HepG2 (cell line): ENCODE results near the gene NCS1. TPM values are rescaled to one million over a fixed set of nuclear protein-coding genes. Genes with fewer than 3 reads are reported as not detected.

Experiments used
- CENPX ChIP-seq: sonication (generic); formaldehyde crosslinking; IDR thresholded peaks from 2 replicates; pipeline ENCODE4 v1.9.0; 2021; ENCODE audit warnings: mild to moderate bottlenecking, missing genetic modification reagents, moderate library complexity
- CREM ChIP-seq, 2 experiments: sonication (generic) in 1 of 2; formaldehyde crosslinking in 1 of 2; IDR thresholded peaks; 2 replicates each; pipeline versions ENCODE4 v1.4.0 to v1.6.1; 2016 to 2020; ENCODE audit warnings: antibody characterized with exemption in 1 of 2, mild to moderate bottlenecking in 1 of 2, missing genetic modification reagents in 1 of 2
- DPF2 ChIP-seq: sonication (generic); formaldehyde crosslinking; IDR thresholded peaks from 2 replicates; pipeline ENCODE4 v1.4.0; 2020; ENCODE audit warnings: mild to moderate bottlenecking, low read depth, missing genetic modification reagents, borderline replicate concordance
- FIP1L1 ChIP-seq: fragments of 200-400 bp; formaldehyde crosslinking; IDR thresholded peaks from 2 replicates; pipeline ENCODE4 v1.6.1; 2018; ENCODE audit warnings: low read depth, mild to moderate bottlenecking, low read length, moderate library complexity, borderline replicate concordance; ENCODE audit not compliant: insufficient read depth
- FOSL1 ChIP-seq: sonication (generic); formaldehyde crosslinking; IDR thresholded peaks from 2 replicates; pipeline ENCODE4 v1.9.0; 2021; ENCODE audit warnings: missing genetic modification reagents, borderline replicate concordance
- FOXK1 ChIP-seq: sonication (generic); formaldehyde crosslinking; IDR thresholded peaks from 2 replicates; pipeline ENCODE4 v1.4.0; 2020; ENCODE audit warnings: low read depth, missing genetic modification reagents, borderline replicate concordance
- KDM2A ChIP-seq: sonication (generic); formaldehyde crosslinking; IDR thresholded peaks from 2 replicates; pipeline ENCODE4 v1.4.0; 2020; ENCODE audit warnings: low read depth, missing genetic modification reagents, borderline replicate concordance
- KLF16 ChIP-seq, 2 experiments: sonication (generic) in 1 of 2; formaldehyde crosslinking in 1 of 2; IDR thresholded peaks; 2 replicates each; pipeline versions ENCODE4 v1.6.1 to v1.8.0; 2016 to 2023; ENCODE audit warnings: missing genetic modification reagents in 2 of 2, missing compliant biosample characterization in 1 of 2
- MEF2D ChIP-seq: sonication (generic); formaldehyde crosslinking; IDR thresholded peaks from 2 replicates; pipeline ENCODE4 v1.5.1; 2020; ENCODE audit warnings: mild to moderate bottlenecking, missing genetic modification reagents
- MTF1 ChIP-seq: sonication (generic); formaldehyde crosslinking; IDR thresholded peaks from 2 replicates; pipeline ENCODE4 v1.5.0; 2020; ENCODE audit warnings: missing genetic modification reagents
- NFATC3 ChIP-seq: sonication (generic); formaldehyde crosslinking; IDR thresholded peaks from 2 replicates; pipeline ENCODE4 v1.5.1; 2020; ENCODE audit warnings: mild to moderate bottlenecking, missing genetic modification reagents
- RARG ChIP-seq: sonication (generic); formaldehyde crosslinking; IDR thresholded peaks from 2 replicates; pipeline ENCODE4 v1.4.0; 2020; ENCODE audit warnings: low read depth, mild to moderate bottlenecking, missing genetic modification reagents
- SMAD3 ChIP-seq: sonication (generic); formaldehyde crosslinking; IDR thresholded peaks from 2 replicates; pipeline ENCODE4 v1.4.0; 2020; ENCODE audit warnings: missing genetic modification reagents
- ZNF30 ChIP-seq: sonication (generic); formaldehyde crosslinking; IDR thresholded peaks from 2 replicates; pipeline ENCODE4 v1.5.0; 2020; ENCODE audit warnings: mild to moderate bottlenecking, missing genetic modification reagents
- ZNF530 ChIP-seq: sonication (generic); formaldehyde crosslinking; IDR thresholded peaks from 2 replicates; pipeline ENCODE4 v1.5.0; 2020; ENCODE audit warnings: low read depth, mild to moderate bottlenecking, missing genetic modification reagents
- polyA plus RNA-seq, 8 experiments: library from polyadenylated mRNA; depleted of rRNA in 3 of 8; stranded (reverse) in 7 of 8; unstranded in 1 of 8; fragments of >200 nt; fragmentation: Illumina TruSeq in 4 of 8; extraction: Trizol in 4 of 8; gene quantifications; 2 replicates each; pipeline versions ENCODE4 v1.2.1 to v1.2.3, GENCODE V29; 2011 to 2016; ENCODE audit warnings: low read depth in 4 of 8, missing spikeins in 1 of 8, mixed read lengths in 1 of 8; ENCODE audit not compliant: insufficient read depth in 1 of 8
- total RNA-seq, 5 experiments: library from RNA; depleted of rRNA; stranded (reverse); fragments of >200 nt; fragmentation: Illumina TruSeq; extraction: Trizol; gene quantifications; 2 replicates each; pipeline ENCODE4 v1.2.3, GENCODE V29; 2016; ENCODE audit warnings: low read depth in 1 of 5
- TF ChIP-seq, protein P1 (sequence below): fragments of 450-650 bp; IDR thresholded peaks from 2 replicates; pipeline ENCODE4 v1.6.1; 2017
- TF ChIP-seq, protein P2 (sequence below): sonication (generic); formaldehyde crosslinking; IDR thresholded peaks from 2 replicates; pipeline ENCODE4; 2020; ENCODE audit warnings: missing genetic modification reagents, mild to moderate bottlenecking, borderline replicate concordance
- TF ChIP-seq, protein P3 (sequence below): IDR thresholded peaks from 2 replicates; pipeline ENCODE4 v1.6.1; 2016; ENCODE audit warnings: low read depth, control low read depth
- TF ChIP-seq, protein P4 (sequence below): sonication (generic); formaldehyde crosslinking; IDR thresholded peaks from 2 replicates; pipeline ENCODE4 v1.9.0; 2021; ENCODE audit warnings: missing genetic modification reagents, mild to moderate bottlenecking, borderline replicate concordance
- TF ChIP-seq, protein P5 (sequence below): sonication (generic); formaldehyde crosslinking; conservative IDR thresholded peaks from 2 replicates; pipeline ENCODE4 v1.8.0; 2022; ENCODE audit warnings: low read depth, missing genetic modification reagents

NCS1 gene
- total and polyA plus RNA-seq, 2 of the 13 experiments (the other 11 are each of a cell fraction or from before 2014, with no cell fraction given): 4.7 to 6.1 TPM

DNA sequence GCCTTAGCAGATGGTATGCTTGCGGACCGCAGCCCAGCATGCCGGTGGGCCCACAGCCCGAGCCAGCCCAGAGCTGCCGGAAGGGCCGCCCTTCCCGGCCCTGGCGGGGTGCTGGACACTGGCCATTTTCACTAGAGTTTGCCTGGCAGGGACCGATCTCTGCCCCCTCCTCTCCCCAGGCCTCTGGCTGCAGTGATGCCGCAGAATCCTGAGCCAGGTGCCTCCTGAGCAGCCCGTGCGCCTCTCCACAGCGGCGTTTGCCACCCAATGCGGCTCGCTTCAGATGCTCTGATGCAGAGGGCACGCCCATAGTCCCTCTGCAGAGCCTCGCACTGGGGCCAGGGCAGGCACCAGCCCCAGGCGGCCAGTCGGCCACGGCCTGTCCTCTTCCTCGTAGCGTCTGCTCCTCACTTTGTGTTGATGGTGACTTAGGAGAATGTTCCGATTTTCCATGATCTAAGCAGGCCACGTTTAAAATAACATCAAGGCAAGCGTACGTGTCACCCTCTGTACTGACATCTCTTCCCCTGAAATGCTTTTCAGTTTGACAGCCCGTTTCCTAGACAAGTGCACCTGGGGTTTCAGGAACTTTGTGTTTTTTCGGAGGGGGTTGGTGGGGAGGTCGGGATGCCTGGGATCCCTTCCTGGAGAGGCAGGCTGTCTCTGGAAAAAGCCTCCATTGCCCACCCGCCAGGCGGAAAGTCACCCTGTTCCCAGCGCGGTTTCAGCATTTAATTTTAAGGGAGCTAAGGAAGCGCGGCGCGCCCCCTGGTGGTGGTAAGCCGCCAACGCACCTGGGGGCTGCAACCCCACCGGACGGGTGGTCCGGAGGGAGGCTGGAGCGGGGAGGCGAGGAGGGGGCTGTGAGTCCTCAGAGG lies 63.6 kb downstream of the NCS1 start (continued):
- TF ChIP-seq, protein P1, sequence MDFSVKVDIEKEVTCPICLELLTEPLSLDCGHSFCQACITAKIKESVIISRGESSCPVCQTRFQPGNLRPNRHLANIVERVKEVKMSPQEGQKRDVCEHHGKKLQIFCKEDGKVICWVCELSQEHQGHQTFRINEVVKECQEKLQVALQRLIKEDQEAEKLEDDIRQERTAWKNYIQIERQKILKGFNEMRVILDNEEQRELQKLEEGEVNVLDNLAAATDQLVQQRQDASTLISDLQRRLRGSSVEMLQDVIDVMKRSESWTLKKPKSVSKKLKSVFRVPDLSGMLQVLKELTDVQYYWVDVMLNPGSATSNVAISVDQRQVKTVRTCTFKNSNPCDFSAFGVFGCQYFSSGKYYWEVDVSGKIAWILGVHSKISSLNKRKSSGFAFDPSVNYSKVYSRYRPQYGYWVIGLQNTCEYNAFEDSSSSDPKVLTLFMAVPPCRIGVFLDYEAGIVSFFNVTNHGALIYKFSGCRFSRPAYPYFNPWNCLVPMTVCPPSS: no peak
- TF ChIP-seq, protein P2, sequence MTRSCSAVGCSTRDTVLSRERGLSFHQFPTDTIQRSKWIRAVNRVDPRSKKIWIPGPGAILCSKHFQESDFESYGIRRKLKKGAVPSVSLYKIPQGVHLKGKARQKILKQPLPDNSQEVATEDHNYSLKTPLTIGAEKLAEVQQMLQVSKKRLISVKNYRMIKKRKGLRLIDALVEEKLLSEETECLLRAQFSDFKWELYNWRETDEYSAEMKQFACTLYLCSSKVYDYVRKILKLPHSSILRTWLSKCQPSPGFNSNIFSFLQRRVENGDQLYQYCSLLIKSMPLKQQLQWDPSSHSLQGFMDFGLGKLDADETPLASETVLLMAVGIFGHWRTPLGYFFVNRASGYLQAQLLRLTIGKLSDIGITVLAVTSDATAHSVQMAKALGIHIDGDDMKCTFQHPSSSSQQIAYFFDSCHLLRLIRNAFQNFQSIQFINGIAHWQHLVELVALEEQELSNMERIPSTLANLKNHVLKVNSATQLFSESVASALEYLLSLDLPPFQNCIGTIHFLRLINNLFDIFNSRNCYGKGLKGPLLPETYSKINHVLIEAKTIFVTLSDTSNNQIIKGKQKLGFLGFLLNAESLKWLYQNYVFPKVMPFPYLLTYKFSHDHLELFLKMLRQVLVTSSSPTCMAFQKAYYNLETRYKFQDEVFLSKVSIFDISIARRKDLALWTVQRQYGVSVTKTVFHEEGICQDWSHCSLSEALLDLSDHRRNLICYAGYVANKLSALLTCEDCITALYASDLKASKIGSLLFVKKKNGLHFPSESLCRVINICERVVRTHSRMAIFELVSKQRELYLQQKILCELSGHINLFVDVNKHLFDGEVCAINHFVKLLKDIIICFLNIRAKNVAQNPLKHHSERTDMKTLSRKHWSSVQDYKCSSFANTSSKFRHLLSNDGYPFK (CRISPR knock-in tag): 0 out of 2 replicates have a peak, but pooled peaks have one; percentile 19
- TF ChIP-seq FOXK1 (no peak), ZNF30 (CRISPR knock-in tag) (no peak), CREM (IDR thresholded peaks at IDR 0.05) (no peak), CREM (CRISPR knock-in tag; IDR thresholded peaks at IDR 0.05) (no peak), FIP1L1 (no peak), DPF2 (CRISPR knock-in tag) (no peak), FOSL1 (CRISPR knock-in tag) (no peak), CENPX (CRISPR knock-in tag) (no peak), MEF2D (CRISPR knock-in tag) (no peak), NFATC3 (CRISPR knock-in tag) (no peak), ZNF530 (CRISPR knock-in tag) (no peak), RARG (CRISPR knock-in tag) (no peak), MTF1 (CRISPR knock-in tag) (no peak), SMAD3 (CRISPR knock-in tag) (no peak), KLF16 (CRISPR knock-in tag; IDR thresholded peaks at IDR 0.05) (no peak), KDM2A (CRISPR knock-in tag) (peak; percentile 34; the same call in 1 of the 2 replicates)
- TF ChIP-seq, protein P3, sequence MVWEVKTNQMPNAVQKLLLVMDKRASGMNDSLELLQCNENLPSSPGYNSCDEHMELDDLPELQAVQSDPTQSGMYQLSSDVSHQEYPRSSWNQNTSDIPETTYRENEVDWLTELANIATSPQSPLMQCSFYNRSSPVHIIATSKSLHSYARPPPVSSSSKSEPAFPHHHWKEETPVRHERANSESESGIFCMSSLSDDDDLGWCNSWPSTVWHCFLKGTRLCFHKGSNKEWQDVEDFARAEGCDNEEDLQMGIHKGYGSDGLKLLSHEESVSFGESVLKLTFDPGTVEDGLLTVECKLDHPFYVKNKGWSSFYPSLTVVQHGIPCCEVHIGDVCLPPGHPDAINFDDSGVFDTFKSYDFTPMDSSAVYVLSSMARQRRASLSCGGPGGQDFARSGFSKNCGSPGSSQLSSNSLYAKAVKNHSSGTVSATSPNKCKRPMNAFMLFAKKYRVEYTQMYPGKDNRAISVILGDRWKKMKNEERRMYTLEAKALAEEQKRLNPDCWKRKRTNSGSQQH (CRISPR knock-in tag): no peak
- TF ChIP-seq, protein P4, sequence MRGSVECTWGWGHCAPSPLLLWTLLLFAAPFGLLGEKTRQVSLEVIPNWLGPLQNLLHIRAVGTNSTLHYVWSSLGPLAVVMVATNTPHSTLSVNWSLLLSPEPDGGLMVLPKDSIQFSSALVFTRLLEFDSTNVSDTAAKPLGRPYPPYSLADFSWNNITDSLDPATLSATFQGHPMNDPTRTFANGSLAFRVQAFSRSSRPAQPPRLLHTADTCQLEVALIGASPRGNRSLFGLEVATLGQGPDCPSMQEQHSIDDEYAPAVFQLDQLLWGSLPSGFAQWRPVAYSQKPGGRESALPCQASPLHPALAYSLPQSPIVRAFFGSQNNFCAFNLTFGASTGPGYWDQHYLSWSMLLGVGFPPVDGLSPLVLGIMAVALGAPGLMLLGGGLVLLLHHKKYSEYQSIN: no peak
- TF ChIP-seq, protein P5, sequence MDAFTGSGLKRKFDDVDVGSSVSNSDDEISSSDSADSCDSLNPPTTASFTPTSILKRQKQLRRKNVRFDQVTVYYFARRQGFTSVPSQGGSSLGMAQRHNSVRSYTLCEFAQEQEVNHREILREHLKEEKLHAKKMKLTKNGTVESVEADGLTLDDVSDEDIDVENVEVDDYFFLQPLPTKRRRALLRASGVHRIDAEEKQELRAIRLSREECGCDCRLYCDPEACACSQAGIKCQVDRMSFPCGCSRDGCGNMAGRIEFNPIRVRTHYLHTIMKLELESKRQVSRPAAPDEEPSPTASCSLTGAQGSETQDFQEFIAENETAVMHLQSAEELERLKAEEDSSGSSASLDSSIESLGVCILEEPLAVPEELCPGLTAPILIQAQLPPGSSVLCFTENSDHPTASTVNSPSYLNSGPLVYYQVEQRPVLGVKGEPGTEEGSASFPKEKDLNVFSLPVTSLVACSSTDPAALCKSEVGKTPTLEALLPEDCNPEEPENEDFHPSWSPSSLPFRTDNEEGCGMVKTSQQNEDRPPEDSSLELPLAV (CRISPR knock-in tag): no peak
